Cardiac fibroblast (primary cell): Measurements from ENCODE around the gene TPSG1.
"Not testable (repeated sequence)": the region's sequence is repeated elsewhere in the genome, so short reads cannot be mapped to it uniquely, and the experiment has no call there.

Experiments used
- DNase-seq, 2 donors: peaks; one replicate each; pipeline versions ENCODE4 v3.0.0 to v3.0.0-alpha.2; 2010; ENCODE audit warnings: low read depth in 2 of 2
- H3K4me3 ChIP-seq, 2 donors: replicated peaks in 1 of 2; 1 replicate in 1 of 2; 2 replicates in 1 of 2; pipeline ENCODE4 v1.5.1; 2011; ENCODE audit warnings: low read depth in 2 of 2, low read length in 2 of 2, mild to moderate bottlenecking in 2 of 2, moderate library complexity in 1 of 2
- TF ChIP-seq, protein P1 (sequence below): IDR thresholded peaks from one replicate; pipeline ENCODE4 v1.5.1; 2011; ENCODE audit warnings: low read depth, mild to moderate bottlenecking, low read length, inconsistent platforms

The TPSG1 gene

DNA sequence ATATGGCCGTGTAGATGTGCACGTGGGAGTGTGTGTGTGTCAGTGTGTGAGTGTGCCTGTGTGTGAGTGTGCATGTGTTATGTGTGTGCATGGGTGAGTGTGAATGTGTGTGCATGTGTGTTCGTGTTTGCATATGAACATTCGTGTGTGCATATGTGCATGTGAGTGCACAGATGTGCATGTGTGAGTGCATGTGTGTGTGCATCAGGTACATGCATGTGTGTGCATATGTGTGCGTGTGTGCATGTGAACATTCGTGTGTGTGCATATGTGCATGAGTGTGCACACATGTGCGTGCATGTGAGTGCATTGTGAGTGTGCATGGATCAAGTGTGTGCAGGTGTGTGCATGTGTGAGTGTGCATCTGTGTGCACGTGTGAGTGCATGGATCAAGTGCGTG is 12.9 kb upstream of the TPSG1 start:
- no peak for DNase-seq
- TF ChIP-seq, protein P1, sequence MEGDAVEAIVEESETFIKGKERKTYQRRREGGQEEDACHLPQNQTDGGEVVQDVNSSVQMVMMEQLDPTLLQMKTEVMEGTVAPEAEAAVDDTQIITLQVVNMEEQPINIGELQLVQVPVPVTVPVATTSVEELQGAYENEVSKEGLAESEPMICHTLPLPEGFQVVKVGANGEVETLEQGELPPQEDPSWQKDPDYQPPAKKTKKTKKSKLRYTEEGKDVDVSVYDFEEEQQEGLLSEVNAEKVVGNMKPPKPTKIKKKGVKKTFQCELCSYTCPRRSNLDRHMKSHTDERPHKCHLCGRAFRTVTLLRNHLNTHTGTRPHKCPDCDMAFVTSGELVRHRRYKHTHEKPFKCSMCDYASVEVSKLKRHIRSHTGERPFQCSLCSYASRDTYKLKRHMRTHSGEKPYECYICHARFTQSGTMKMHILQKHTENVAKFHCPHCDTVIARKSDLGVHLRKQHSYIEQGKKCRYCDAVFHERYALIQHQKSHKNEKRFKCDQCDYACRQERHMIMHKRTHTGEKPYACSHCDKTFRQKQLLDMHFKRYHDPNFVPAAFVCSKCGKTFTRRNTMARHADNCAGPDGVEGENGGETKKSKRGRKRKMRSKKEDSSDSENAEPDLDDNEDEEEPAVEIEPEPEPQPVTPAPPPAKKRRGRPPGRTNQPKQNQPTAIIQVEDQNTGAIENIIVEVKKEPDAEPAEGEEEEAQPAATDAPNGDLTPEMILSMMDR = no peak
- H3K4me3 ChIP-seq = no peak overlapping the region

DNA sequence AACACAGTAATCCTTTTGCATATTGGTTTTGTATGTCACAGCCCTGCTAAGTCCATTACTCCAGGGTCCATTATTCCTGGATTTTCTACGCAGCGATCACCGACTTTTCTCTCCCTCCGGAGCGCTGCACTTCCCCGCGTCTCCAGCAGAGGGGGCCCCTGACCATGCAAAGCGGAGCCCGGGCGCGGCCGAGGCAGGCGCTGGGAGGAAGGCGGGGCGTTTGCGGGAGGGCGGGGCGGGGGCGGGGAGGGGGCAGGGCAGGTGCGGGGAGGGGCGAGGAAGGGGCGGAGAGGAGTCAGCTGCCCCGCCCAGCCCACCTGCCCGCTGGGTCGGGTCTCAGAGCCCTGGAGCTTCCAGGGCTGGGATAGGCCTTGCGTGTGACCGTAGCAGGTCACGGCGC is 11.6 kb upstream of the TPSG1 start:
- H3K4me3 ChIP-seq, DNase-seq: not testable (repeated sequence)

DNA sequence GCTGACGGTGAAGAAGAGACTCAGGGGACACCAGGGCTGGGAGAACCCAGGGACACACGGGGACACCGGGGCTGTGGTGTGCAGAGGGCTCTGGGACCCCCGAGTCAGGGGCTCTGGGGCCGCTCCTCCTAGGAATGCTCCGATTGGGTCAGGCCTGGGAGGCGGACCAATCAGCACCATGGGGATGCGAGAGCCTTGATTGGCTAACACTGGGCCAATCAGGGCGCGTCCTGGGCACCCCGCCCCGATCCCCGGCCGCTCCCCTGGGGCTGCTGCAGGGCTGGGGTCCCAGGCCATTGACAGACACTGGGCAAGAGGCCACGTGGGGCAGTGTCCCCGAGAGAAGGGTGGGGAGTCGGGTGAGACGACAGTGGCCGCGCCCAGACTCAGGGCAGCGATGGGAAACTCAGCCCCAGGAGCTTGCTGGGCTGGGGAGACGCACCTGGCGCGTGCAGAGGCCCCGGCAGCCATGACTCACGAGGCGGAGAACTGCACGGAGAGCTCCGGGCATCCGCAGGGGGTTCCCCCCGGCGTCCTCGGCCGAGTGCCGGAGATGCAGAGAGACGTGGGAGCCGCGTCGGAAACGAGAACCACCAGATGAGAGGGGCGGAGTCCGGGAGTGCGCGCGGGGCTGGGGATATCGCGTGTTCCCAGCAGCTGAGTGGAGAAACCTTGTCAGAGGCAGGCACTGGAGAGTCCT is 7.1 kb upstream of the TPSG1 start:
- DNase-seq, H3K4me3 ChIP-seq: not testable (repeated sequence)

DNA sequence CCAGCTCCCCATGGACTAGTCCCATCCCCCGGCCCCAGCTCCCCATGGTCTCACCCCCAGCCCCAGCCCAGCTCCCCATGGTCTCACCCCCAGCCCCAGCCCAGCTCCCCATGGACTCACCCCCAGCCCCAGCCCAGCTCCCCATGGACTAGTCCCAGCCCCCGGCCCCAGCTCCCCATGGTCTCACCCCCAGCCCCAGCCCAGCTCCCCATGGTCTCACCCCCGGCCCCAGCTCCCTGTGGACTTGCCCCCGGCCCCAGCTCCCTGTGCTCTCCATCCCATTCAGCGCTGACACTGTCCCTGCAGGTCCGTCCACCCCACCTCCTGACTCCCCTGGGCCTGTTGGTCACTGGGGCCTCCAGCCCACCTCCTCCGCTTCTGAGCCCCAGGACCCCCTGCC is 6.2 kb upstream of the TPSG1 start:
- not testable (repeated sequence) for H3K4me3 ChIP-seq, DNase-seq

DNA sequence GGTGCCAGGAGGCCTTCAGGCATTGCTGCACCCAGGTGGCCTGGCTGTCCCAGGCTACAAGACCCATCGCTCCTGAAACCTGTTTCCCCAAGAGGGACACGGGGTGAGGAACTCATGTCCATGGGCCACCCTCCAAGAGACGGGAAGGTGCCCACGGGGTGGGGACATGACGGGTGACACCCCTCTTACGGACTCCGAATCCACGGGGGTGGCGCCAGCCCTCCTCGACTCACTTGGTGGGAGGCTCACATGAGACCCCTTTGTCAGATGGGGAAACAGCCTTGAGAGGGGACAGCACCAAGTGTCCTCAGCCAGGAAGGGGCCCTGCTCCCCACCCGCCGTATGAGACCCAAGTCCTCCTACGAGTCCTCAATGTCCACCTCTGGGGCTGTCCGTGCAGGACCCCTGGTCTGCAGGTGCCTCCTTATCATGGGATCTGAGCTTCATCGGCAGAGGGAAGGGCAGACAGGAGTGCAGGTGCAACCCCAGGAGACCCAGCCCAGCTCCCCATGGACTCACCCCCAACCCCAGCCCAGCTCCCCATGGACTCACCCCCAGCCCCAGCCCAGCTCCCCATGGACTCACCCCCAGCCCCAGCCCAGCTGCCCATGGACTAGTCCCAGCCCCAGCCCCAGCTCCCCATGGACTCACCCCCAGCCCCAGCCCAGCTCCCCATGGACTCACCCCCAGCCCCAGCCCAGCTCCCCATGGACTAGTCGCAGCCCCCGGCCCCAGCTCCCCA is 5.6 kb upstream of the TPSG1 start:
- DNase-seq, H3K4me3 ChIP-seq: not testable (repeated sequence)

DNA sequence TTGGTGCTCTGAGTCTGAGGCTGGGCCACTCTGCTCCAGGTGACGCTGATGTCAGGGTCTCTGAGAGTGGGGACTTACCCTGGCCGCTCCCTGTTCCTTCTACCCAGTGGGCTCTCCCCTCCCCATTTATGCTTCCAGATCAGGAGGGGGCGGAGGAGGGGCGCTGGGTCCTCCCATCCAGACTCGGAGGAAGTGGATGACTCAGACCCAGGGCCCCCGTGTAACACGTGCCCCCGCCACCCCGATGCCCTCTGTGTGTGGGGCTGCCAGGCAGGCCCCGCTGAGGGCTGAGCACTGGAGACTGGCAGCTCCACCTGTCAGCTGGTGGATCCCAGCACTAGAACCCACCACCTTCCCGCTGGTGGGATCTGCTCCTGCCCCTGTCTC is 5.0 kb upstream of the TPSG1 start, which contains the start of gene TPSB2:
Gene TPSB2 (minus strand): TSS at position 101 of the 387 bp plus-strand sequence. CDS start 233 bp downstream, outside the sequence.
- H3K4me3 ChIP-seq, DNase-seq: not testable (repeated sequence)

DNA sequence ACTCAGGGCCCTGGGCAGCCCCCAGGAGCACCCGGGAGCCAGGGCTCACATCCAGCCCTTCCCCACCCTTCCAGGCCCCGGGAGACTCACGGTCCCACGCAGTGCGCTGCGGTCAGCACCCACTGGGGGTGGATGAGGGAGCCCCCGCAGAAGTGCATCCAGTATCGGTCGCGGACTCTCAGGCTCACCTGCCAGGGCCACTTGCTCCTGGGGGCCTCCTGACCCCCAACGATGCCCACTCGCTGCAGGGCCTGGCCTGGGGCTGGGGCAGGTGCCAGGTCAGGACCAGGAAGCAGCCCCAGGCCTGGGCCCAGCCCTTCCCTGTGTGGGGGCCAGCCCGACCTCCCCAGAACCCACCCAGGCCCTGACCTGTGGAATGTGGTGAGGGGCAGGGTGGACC is 4.4 kb upstream of the TPSG1 start:
- H3K4me3 ChIP-seq, DNase-seq: not testable (repeated sequence)

DNA sequence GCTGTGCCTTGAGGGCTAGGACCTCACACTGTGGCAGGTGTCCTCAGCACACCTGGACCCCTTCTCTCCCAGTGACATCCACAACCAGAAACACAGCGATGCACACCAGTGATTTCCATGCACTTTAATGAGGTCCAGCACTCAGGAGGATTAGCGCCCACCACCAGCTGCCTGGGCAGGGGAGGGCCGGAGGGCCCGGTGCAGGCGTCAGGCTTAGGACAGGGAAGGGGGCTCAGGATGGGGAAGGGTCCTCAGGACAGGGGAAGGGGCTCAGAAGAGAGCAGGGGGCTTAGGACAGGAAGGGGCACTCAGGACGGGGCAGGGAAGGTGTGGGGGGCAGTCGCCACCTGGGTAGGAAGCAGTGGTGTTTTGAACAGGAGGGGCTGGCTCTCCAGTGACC is 3.2 kb upstream of the TPSG1 start:
- not testable (repeated sequence) for H3K4me3 ChIP-seq, DNase-seq

GRCh38 chr16:1226692-1227091 is 1.6 kb upstream of the TPSG1 start:
- not testable (repeated sequence) for DNase-seq

DNA sequence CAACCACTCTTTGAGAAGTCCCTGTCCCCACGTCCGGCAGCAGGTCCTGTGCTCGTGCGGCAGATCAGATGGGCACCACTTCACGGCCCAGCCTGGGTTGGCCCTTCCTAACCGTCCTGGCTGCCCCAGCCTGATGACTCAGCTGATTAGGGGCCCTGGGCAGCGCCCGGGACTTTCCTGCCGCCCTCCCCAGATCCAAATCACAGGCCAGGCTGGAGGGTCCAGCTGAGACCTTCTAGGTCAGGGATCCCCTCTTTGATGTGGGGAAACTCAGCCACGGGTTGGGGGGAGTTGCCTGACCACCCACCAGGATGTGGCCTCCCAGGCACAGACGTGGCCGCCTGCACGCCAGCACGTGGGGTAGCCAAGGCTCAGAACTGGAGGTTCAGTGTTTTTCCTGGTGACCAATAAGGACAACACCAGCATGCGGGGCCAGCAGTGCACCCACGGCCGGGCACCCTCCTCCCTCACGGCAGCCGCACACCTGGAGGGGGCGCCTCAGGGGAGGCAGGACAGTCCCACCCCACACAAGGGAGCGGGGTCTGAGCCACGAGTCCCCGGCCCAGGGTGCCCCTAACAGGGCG is 752 bp upstream of the TPSG1 start:
- H3K4me3 ChIP-seq, DNase-seq: not testable (repeated sequence)

More at GRCh38 chr16:1226692-1227091, 1.6 kb upstream of the TPSG1 start:
- H3K4me3 ChIP-seq = not testable (repeated sequence)

GRCh38 chr16:1224558-1224957 is 510 bp downstream of the TPSG1 start:
- no peak overlapping the region for H3K4me3 ChIP-seq
- no peak for DNase-seq
- TF ChIP-seq, protein P1 = no peak
